ENCODE results near the gene GALNS.
A peak's percentile ranks its signal among the peaks of the same experiment; 100 is the strongest.

Gene GALNS

DNA sequence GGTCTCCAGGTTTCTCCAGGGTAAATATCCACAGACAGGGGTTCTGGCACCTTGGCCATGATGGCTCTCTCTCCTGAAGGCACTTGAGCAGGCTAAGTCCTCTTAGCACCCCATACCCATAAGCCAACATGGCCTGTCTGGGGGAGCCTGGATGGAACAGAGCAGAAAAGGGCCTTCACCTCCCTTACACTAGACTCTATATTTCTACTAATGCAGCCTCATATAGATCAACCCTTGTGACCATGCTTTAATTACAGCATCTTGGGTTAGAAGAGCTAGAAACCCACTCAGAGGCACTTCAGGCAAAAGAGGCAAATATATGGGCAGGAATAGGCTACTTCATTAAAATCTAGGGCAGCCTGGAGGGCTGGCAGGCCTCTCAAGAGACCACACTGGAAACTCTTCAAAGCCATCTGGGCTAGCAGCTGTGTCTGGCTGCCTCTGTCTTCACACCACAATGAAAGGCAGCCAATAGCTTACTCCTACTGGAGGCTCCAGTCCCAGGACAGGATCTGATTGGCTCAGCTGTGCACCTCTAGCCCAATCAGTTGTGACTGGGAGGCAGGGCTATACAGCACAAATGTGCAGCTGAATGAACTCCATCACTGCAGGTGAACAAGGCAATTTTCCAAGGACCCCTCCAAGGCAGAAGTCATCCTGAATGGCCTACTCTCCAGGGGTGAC is 57.8 kb downstream of the GALNS start:
- ChIA-PET POLR2A (interaction anchor here (0.9 to 2.6 kb wide), 4 partner anchors 12 to 18 kb away, joined by 4 to 24 read pairs (median 10); partner anchors contain the start of gene APRT), CTCF (interaction anchor here (1.2 to 3.0 kb wide), 8 partner anchors 10 to 98 kb away, joined by 3 to 15 read pairs (median 5); no protein-coding TSS in a partner anchor)
- peaks cover 0 to 5% (median 0%) of the 10 kb centered on the region in 4 experiments for H3K36me3 ChIP-seq (ENCODE audit: control insufficient read depth in 4 of 4, insufficient read depth in 4 of 4, low read length in 3 of 4)
- peaks cover 14 to 77% (median 60%) of the 10 kb centered on the region in 4 experiments for H3K4me1 ChIP-seq (ENCODE audit: control extremely low read depth in 1 of 4, control insufficient read depth in 4 of 4, insufficient read depth in 4 of 4, low read length in 3 of 4)
- no peaks in the 10 kb centered on the region for H3K9me3 ChIP-seq (ENCODE audit: control extremely low read depth in 1 of 5, control insufficient read depth in 4 of 5, insufficient read depth in 2 of 5, low read depth in 1 of 5, low read length in 4 of 5)
- no peaks in the 10 kb centered on the region for H3K27me3 ChIP-seq (replicated peaks in 2 of 5; ENCODE audit: control insufficient read depth in 4 of 5, insufficient read depth in 5 of 5, low read length in 4 of 5)
- peak overlapping the region; percentile 71 to 78 for H3K27ac ChIP-seq (ENCODE audit: insufficient read depth in 1 of 2, low read depth in 1 of 2, low read length in 2 of 2, poor library complexity in 1 of 2, severe bottlenecking in 2 of 2)
- H3K4me3 ChIP-seq (ENCODE audit: control insufficient read depth in 1 of 7, extremely low read depth in 1 of 7, insufficient read depth in 4 of 7, low read depth in 2 of 7, low read length in 6 of 7), result peak overlapping the region in 1 of 7 experiments; percentile 28
- peak in 2 of 3 donors; percentile 65 to 71 for DNase-seq

DNA sequence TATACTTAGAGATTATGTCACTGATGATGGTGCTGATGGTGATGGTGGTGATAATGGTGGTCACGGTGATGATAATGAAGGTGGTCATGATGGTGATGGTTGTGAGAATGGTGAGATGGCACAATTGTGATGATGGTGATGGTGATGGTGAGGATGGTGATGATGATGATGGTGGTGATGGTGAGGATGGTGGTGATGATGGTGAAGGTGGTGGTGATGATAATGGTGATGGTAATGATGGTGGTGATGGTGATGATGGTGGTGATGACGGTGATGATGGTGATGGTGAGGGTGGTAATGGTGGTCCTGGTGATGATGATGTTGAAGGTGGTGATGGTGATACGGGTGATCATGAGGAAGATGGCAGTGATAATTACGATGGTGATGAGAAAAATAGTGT is 58.7 kb downstream of the GALNS start:
- WGBS (ENCODE audit: insufficient coverage), result 100% methylated on average over 4 of the region's 4 CpGs
- peaks cover 0 to 5% (median 0%) of the 10 kb centered on the region in 4 experiments for H3K36me3 ChIP-seq (ENCODE audit: control insufficient read depth in 4 of 4, insufficient read depth in 4 of 4, low read length in 3 of 4)
- H3K27ac ChIP-seq (ENCODE audit: insufficient read depth in 1 of 2, low read depth in 1 of 2, low read length in 2 of 2, poor library complexity in 1 of 2, severe bottlenecking in 2 of 2), result no peak overlapping the region
- DNase-seq, result no peak
- ChIA-PET CTCF (interaction anchor here (1.8 kb wide), 1 partner anchor 11 kb away, joined by 6 read pairs; no protein-coding TSS in a partner anchor), POLR2A (interaction anchor here (2.3 to 2.6 kb wide), 2 partner anchors 11 to 18 kb away, joined by 9 to 24 read pairs; no protein-coding TSS in a partner anchor)
- H3K27me3 ChIP-seq (replicated peaks in 2 of 5; ENCODE audit: control insufficient read depth in 4 of 5, insufficient read depth in 5 of 5, low read length in 4 of 5), result no peaks in the 10 kb centered on the region
- H3K9me3 ChIP-seq (ENCODE audit: control extremely low read depth in 1 of 5, control insufficient read depth in 4 of 5, insufficient read depth in 2 of 5, low read depth in 1 of 5, low read length in 4 of 5), result no peaks in the 10 kb centered on the region
- peaks cover 18 to 86% (median 69%) of the 10 kb centered on the region in 4 experiments for H3K4me1 ChIP-seq (ENCODE audit: control extremely low read depth in 1 of 4, control insufficient read depth in 4 of 4, insufficient read depth in 4 of 4, low read length in 3 of 4)
- H3K4me3 ChIP-seq (ENCODE audit: control insufficient read depth in 1 of 7, extremely low read depth in 1 of 7, insufficient read depth in 4 of 7, low read depth in 2 of 7, low read length in 6 of 7), result no peak overlapping the region

DNA sequence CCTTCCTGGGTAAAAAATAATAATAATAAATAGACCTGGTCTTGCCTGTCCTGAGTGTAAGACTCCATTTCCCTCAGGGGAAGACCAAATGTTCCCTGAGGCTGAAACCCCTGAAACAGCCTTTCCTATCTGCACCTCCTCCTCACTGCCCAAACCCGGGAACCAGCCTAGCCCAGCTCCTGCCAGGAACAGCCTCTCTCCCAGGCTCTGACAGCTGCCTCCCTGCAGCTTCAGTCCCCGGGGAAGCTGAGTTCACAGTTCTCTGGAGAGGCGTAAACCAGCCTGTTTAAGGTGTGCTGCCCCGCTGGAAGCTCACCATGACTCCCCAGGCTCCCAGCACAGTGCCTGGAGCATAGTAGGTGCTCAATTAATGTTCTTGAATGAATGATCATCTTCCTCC is 60.5 kb downstream of the GALNS start:
- Histone ChIP-seq H3K4me3 (ENCODE audit: control insufficient read depth in 1 of 7, extremely low read depth in 1 of 7, insufficient read depth in 4 of 7, low read depth in 2 of 7, low read length in 6 of 7) (no peak overlapping the region), H3K4me1 (ENCODE audit: control extremely low read depth in 1 of 4, control insufficient read depth in 4 of 4, insufficient read depth in 4 of 4, low read length in 3 of 4) (peaks cover 18 to 88% (median 75%) of the 10 kb centered on the region in 4 experiments), H3K27me3 (replicated peaks in 2 of 5; ENCODE audit: control insufficient read depth in 4 of 5, insufficient read depth in 5 of 5, low read length in 4 of 5) (no peaks in the 10 kb centered on the region), H3K27ac (ENCODE audit: insufficient read depth in 1 of 2, low read depth in 1 of 2, low read length in 2 of 2, poor library complexity in 1 of 2, severe bottlenecking in 2 of 2) (no peak overlapping the region), H3K9me3 (ENCODE audit: control extremely low read depth in 1 of 5, control insufficient read depth in 4 of 5, insufficient read depth in 2 of 5, low read depth in 1 of 5, low read length in 4 of 5) (no peaks in the 10 kb centered on the region), H3K36me3 (ENCODE audit: control insufficient read depth in 4 of 4, insufficient read depth in 4 of 4, low read length in 3 of 4) (peaks cover 0 to 5% (median 2%) of the 10 kb centered on the region in 4 experiments)
- 87% methylated on average over 4 of the region's 4 CpGs for WGBS (ENCODE audit: insufficient coverage)
- no peak for DNase-seq
- CTCF ChIA-PET, result interaction anchor here (0.8 to 1.0 kb wide), 4 partner anchors 9 to 22 kb away, joined by 3 to 4 read pairs (median 3); partner anchors contain the start of gene APRT
- POLR2A ChIA-PET, result interaction anchor here (1.0 kb wide), 1 partner anchor 26 kb away, joined by 3 read pairs; no protein-coding TSS in a partner anchor

DNA sequence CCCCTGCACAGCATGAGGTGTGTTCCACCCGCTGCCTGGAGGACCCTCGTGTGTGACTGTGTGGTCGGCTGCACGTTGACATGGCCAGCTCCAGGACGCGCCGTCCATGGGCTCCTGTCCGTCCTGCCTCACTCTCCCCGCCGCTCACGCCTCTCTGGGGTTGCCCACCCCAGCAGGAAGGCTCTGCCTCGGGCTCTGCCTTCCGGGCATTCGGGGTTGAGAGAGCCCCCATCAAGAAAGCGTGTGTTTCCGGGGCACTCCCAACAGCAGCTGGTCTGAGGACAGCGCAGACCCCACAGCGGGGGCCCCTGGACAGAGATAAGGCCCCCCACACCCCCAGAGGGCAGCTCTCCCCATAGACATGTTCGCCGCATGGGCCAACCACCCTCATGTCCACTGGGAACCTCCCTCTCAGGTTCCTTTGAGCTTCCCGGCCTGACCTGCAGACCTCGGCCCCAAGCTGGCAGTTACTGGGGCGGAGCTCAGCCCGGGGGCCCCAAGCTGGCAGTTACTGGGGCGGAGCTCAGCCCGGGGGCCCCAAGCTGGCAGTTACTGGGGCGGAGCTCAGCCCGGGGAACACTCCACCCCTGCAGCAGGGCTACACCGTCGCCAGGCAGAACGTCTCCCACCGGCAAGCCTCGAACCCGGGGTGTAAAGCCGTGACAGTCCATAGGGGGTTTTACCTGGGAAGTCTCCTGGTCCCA is 63.3 kb downstream of the GALNS start:
- H3K27me3 ChIP-seq (replicated peaks in 2 of 5; ENCODE audit: control insufficient read depth in 4 of 5, insufficient read depth in 5 of 5, low read length in 4 of 5), result no peaks in the 10 kb centered on the region
- H3K9me3 ChIP-seq (ENCODE audit: control extremely low read depth in 1 of 5, control insufficient read depth in 4 of 5, insufficient read depth in 2 of 5, low read depth in 1 of 5, low read length in 4 of 5), result no peaks in the 10 kb centered on the region
- H3K27ac ChIP-seq (ENCODE audit: insufficient read depth in 1 of 2, low read depth in 1 of 2, low read length in 2 of 2, poor library complexity in 1 of 2, severe bottlenecking in 2 of 2), result peak overlapping the region; percentile 47 to 79
- peaks cover 15 to 82% (median 70%) of the 10 kb centered on the region in 4 experiments for H3K4me1 ChIP-seq (ENCODE audit: control extremely low read depth in 1 of 4, control insufficient read depth in 4 of 4, insufficient read depth in 4 of 4, low read length in 3 of 4)
- ChIA-PET CTCF (interaction anchor here (1.0 to 1.8 kb wide), 4 partner anchors 10 to 46 kb away, joined by 3 to 8 read pairs (median 6); partner anchors contain the start of gene CDT1), POLR2A (interaction anchor here (0.7 to 1.8 kb wide), 5 partner anchors 8 to 17 kb away, joined by 3 to 5 read pairs (median 3); no protein-coding TSS in a partner anchor)
- 12% methylated on average over 31 of the region's 35 CpGs for WGBS (ENCODE audit: insufficient coverage)
- H3K36me3 ChIP-seq (ENCODE audit: control insufficient read depth in 4 of 4, insufficient read depth in 4 of 4, low read length in 3 of 4), result peaks cover 0 to 4% (median 0%) of the 10 kb centered on the region in 4 experiments
- peak in 2 of 3 donors; percentile 55 to 75 for DNase-seq
- peak overlapping the region in 5 of 7 experiments; percentile 51 to 79 (median 64) for H3K4me3 ChIP-seq (ENCODE audit: control insufficient read depth in 1 of 7, extremely low read depth in 1 of 7, insufficient read depth in 4 of 7, low read depth in 2 of 7, low read length in 6 of 7)

DNA sequence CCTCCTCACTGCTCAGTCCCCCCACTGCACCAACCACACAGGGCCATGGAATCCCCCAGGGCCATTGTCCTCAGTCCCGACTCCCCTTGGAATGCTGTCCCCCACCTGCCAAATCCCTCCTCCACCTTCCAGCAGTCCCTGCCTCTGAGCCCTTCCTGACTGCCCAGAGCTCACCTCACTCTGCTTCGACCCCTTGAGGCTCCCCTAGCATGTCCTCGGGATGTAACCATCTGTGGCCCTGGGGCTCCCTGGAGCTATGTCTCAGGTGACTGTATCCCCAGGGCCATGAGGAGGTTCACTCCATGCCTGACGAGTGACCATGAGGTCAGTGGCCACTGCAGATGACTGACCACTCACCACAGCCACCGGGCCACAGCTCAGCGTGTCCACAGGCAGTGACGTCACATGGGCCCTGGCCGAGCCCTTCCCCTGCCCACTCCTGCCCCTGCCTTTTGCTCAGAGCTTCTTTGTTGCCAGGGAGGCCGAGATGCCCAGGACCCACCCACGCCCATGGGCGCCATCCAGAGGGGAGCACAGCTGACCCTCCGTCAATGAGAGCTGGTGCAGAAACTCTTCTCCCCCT is 64.0 kb downstream of the GALNS start:
- 74% methylated on average over 11 of the region's 12 CpGs for WGBS (ENCODE audit: insufficient coverage)
- Histone ChIP-seq H3K36me3 (ENCODE audit: control insufficient read depth in 4 of 4, insufficient read depth in 4 of 4, low read length in 3 of 4) (peaks cover 0 to 4% (median 0%) of the 10 kb centered on the region in 4 experiments), H3K4me1 (ENCODE audit: control extremely low read depth in 1 of 4, control insufficient read depth in 4 of 4, insufficient read depth in 4 of 4, low read length in 3 of 4) (peaks cover 15 to 79% (median 70%) of the 10 kb centered on the region in 4 experiments), H3K4me3 (ENCODE audit: control insufficient read depth in 1 of 7, extremely low read depth in 1 of 7, insufficient read depth in 4 of 7, low read depth in 2 of 7, low read length in 6 of 7) (peak overlapping the region in 4 of 7 experiments; percentile 51 to 79 (median 68)), H3K27me3 (replicated peaks in 2 of 5; ENCODE audit: control insufficient read depth in 4 of 5, insufficient read depth in 5 of 5, low read length in 4 of 5) (no peaks in the 10 kb centered on the region), H3K27ac (ENCODE audit: insufficient read depth in 1 of 2, low read depth in 1 of 2, low read length in 2 of 2, poor library complexity in 1 of 2, severe bottlenecking in 2 of 2) (peak overlapping the region; percentile 47 to 79), H3K9me3 (ENCODE audit: control extremely low read depth in 1 of 5, control insufficient read depth in 4 of 5, insufficient read depth in 2 of 5, low read depth in 1 of 5, low read length in 4 of 5) (no peaks in the 10 kb centered on the region)
- POLR2A ChIA-PET, result interaction anchor here (0.6 to 1.8 kb wide), 5 partner anchors 8 to 22 kb away, joined by 3 to 5 read pairs (median 3); no protein-coding TSS in a partner anchor
- no peak for DNase-seq
- CTCF ChIA-PET, result interaction anchor here (1.2 to 1.8 kb wide), 2 partner anchors 11 to 21 kb away, joined by 8 read pairs; partner anchors contain the start of gene CDT1

DNA sequence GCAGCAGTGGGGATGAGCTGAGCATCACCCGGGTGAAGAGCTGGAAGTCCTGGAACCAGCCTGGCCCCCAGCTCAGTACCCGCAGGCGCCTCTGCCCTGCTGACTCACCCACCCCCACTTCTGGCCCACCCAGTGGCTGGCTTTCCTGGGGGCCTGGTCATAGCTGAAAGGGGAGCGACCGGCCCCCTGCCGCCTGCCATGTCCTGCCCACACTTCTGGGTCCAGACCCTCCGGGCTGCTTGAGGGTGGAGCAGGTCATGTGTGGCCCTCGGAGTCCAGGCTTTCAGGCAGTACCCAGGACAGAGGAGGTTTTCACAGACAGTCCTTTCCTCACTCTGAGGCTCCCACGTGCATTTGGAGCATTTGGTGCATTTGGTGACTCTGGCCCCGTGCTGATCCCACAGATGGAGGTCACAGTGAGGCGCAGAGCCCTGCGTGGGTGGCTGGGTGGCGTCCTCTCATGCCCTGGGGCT is 64.6 kb downstream of the GALNS start:
- ChIA-PET CTCF (interaction anchor here (1.2 to 1.8 kb wide), 2 partner anchors 11 to 21 kb away, joined by 8 read pairs; partner anchors contain the start of gene CDT1), POLR2A (interaction anchor here (0.6 to 0.9 kb wide), 2 partner anchors 11 to 22 kb away, joined by 3 read pairs; no protein-coding TSS in a partner anchor)
- H3K9me3 ChIP-seq (ENCODE audit: control extremely low read depth in 1 of 5, control insufficient read depth in 4 of 5, insufficient read depth in 2 of 5, low read depth in 1 of 5, low read length in 4 of 5), result no peaks in the 10 kb centered on the region

More for the DNA sequence above, 64.6 kb downstream of the GALNS start:
- peaks cover 0 to 4% (median 0%) of the 10 kb centered on the region in 4 experiments for H3K36me3 ChIP-seq (ENCODE audit: control insufficient read depth in 4 of 4, insufficient read depth in 4 of 4, low read length in 3 of 4)
- H3K4me3 ChIP-seq (ENCODE audit: control insufficient read depth in 1 of 7, extremely low read depth in 1 of 7, insufficient read depth in 4 of 7, low read depth in 2 of 7, low read length in 6 of 7), result peak overlapping the region in 4 of 7 experiments; percentile 51 to 79 (median 63)
- peak overlapping the region; percentile 47 to 79 for H3K27ac ChIP-seq (ENCODE audit: insufficient read depth in 1 of 2, low read depth in 1 of 2, low read length in 2 of 2, poor library complexity in 1 of 2, severe bottlenecking in 2 of 2)
- H3K4me1 ChIP-seq (ENCODE audit: control extremely low read depth in 1 of 4, control insufficient read depth in 4 of 4, insufficient read depth in 4 of 4, low read length in 3 of 4), result peaks cover 15 to 82% (median 72%) of the 10 kb centered on the region in 4 experiments
- H3K27me3 ChIP-seq (replicated peaks in 2 of 5; ENCODE audit: control insufficient read depth in 4 of 5, insufficient read depth in 5 of 5, low read length in 4 of 5), result no peaks in the 10 kb centered on the region
- 39% methylated on average over 9 of the region's 13 CpGs for WGBS (ENCODE audit: insufficient coverage)
- DNase-seq, result peak in 1 of 3 donors; percentile 63

All from common myeloid progenitor, CD34-positive (primary cell).